SK-N-SH (cell line): ENCODE data around the gene BIN2. TPM values are rescaled to one million over a fixed set of nuclear protein-coding genes. Genes with fewer than 3 reads are reported as not detected.

Experiments used
- CTCF ChIA-PET: fragments of 300-600, 350-600 bp; formaldehyde crosslinking; extraction: SDS; loops from one replicate; lab custom pipeline; 2021; lab: Yijun Ruan, JAX
- POLR2A ChIA-PET: fragments of 350-600 bp; sonication (Branson Sonifier 250); formaldehyde crosslinking; extraction: SDS; loops from one replicate; lab custom pipeline; 2020; ENCODE audit warnings: antibody characterized with exemption, inconsistent platforms; lab: Yijun Ruan, JAX
- DNase-seq: peaks from one replicate; pipeline ENCODE4 v3.0.0; 2012
- H2AFZ ChIP-seq: fragments of 200-600 bp; sonication (generic); 2 replicates; pipeline ENCODE4 v1.8.1; 2016; ENCODE audit warnings: antibody characterized with exemption, mild to moderate bottlenecking, low read depth
- H3F3A ChIP-seq: fragments of 200-600 bp; sonication (generic); replicated peaks from 2 replicates; pipeline ENCODE3; 2016; ENCODE audit warnings: antibody characterized with exemption, mild to moderate bottlenecking; ENCODE audit not compliant: insufficient read depth
- H3K27ac ChIP-seq, 2 experiments: fragments of 200-500 bp in 1 of 2; fragments of 200-600 bp in 1 of 2; sonication (Bioruptor generic) in 1 of 2; sonication (generic), shearing (Covaris generic) in 1 of 2; 2 replicates each; pipeline versions ENCODE4 v1.5.1 to v1.6.1; 2014 to 2016; ENCODE audit warnings: low read depth in 2 of 2, inconsistent platforms in 1 of 2, low read length in 1 of 2, mild to moderate bottlenecking in 1 of 2, mixed read lengths in 1 of 2
- H3K27me3 ChIP-seq: fragments of 200-600 bp; sonication (generic), shearing (Covaris generic); 2 replicates; pipeline ENCODE4 v1.6.1; 2016; ENCODE audit warnings: mixed run types; ENCODE audit not compliant: insufficient read depth
- H3K36me3 ChIP-seq, 2 experiments: fragments of 200-500 bp in 1 of 2; fragments of 200-600 bp in 1 of 2; sonication (Bioruptor generic) in 1 of 2; sonication (generic) in 1 of 2; replicated peaks in 1 of 2; 2 replicates each; pipeline versions ENCODE3 to v1.5.1; 2014 to 2016; ENCODE audit warnings: low read length in 1 of 2, mild to moderate bottlenecking in 1 of 2; ENCODE audit not compliant: insufficient read depth in 2 of 2, control insufficient read depth in 1 of 2
- H3K4me1 ChIP-seq, 2 experiments: fragments of 200-500 bp in 1 of 2; fragments of 200-600 bp in 1 of 2; sonication (Bioruptor generic) in 1 of 2; sonication (generic), shearing (Covaris generic) in 1 of 2; 2 replicates each; pipeline versions ENCODE4 v1.5.1 to v1.6.1; 2014 to 2016; ENCODE audit warnings: low read depth in 1 of 2, low read length in 1 of 2, mixed run types in 1 of 2; ENCODE audit not compliant: insufficient read depth in 2 of 2, control insufficient read depth in 1 of 2
- H3K4me2 ChIP-seq: fragments of 200-600 bp; sonication (generic), shearing (Covaris generic); 2 replicates; pipeline ENCODE4 v1.6.1; 2017; ENCODE audit warnings: mixed run types
- H3K4me3 ChIP-seq, 2 experiments: fragments of 200-500 bp in 1 of 2; fragments of 200-600 bp in 1 of 2; sonication (Bioruptor generic) in 1 of 2; sonication (generic), shearing (Covaris generic) in 1 of 2; 2 replicates each; pipeline versions ENCODE4 v1.5.1 to v1.8.1; 2014 to 2016; ENCODE audit warnings: low read depth in 2 of 2, inconsistent platforms in 1 of 2, low read length in 1 of 2, mild to moderate bottlenecking in 1 of 2, mixed read lengths in 1 of 2, moderate library complexity in 1 of 2
- H3K79me2 ChIP-seq: fragments of 200-600 bp; sonication (generic); 2 replicates; pipeline ENCODE4 v1.8.1; 2017; ENCODE audit warnings: mild to moderate bottlenecking; ENCODE audit not compliant: insufficient read depth
- H3K9ac ChIP-seq: fragments of 200-600 bp; sonication (generic); 2 replicates; pipeline ENCODE4 v1.6.1; 2017; ENCODE audit warnings: mixed run types
- H3K9me2 ChIP-seq: fragments of 200-600 bp; sonication (generic); 2 replicates; pipeline ENCODE4 v1.6.1; 2017; ENCODE audit warnings: mixed run types
- H3K9me3 ChIP-seq: fragments of 200-600 bp; sonication (generic); 2 replicates; pipeline ENCODE4 v1.6.1; 2017; ENCODE audit warnings: mixed run types, mild to moderate bottlenecking, moderate library complexity
- H4K20me1 ChIP-seq: fragments of 200-600 bp; sonication (generic); 2 replicates; pipeline ENCODE4 v1.6.1; 2017; ENCODE audit warnings: mild to moderate bottlenecking, mixed run types; ENCODE audit not compliant: insufficient read depth
- CHD2 ChIP-seq: fragments of 150-350 bp; IDR thresholded peaks from 2 replicates; pipeline ENCODE4 v1.6.1; 2018; ENCODE audit warnings: low read length; ENCODE audit not compliant: partially characterized antibody
- CTCF ChIP-seq: fragments of 200-600 bp; sonication (generic); IDR thresholded peaks from 2 replicates; pipeline ENCODE4 v1.6.1; 2017; ENCODE audit warnings: antibody characterized with exemption, mild to moderate bottlenecking, moderate library complexity
- EZH2phosphoT487 ChIP-seq: fragments of 200-600 bp; sonication (generic); IDR thresholded peaks from 2 replicates; pipeline ENCODE4 v1.6.1; 2017; ENCODE audit warnings: low read depth, mixed run types, mild to moderate bottlenecking, antibody characterized with exemption, moderate library complexity, borderline replicate concordance
- FOXM1 ChIP-seq: IDR thresholded peaks from 2 replicates; pipeline ENCODE4 v1.4.0; 2012; ENCODE audit warnings: low read depth, mild to moderate bottlenecking
- IRF3 ChIP-seq: fragments of 150-350 bp; IDR thresholded peaks from 2 replicates; pipeline ENCODE4 v1.6.1; 2016; ENCODE audit warnings: mild to moderate bottlenecking, low read depth, low read length
- MAX ChIP-seq: IDR thresholded peaks from 2 replicates; pipeline ENCODE4 v1.4.0; 2012; ENCODE audit warnings: low read depth
- MXI1 ChIP-seq: IDR thresholded peaks from 2 replicates; pipeline ENCODE4 v1.6.1; 2012; ENCODE audit warnings: mild to moderate bottlenecking, low read depth, low read length, improper control_type of control experiment
- NFIC ChIP-seq: IDR thresholded peaks from 2 replicates; pipeline ENCODE4 v1.4.0; 2012; ENCODE audit warnings: borderline replicate concordance
- NRF1 ChIP-seq: IDR thresholded peaks from 2 replicates; pipeline ENCODE4 v1.6.1; 2012; ENCODE audit warnings: low read depth, mild to moderate bottlenecking, low read length
- PBX3 ChIP-seq: IDR thresholded peaks from 2 replicates; pipeline ENCODE4; 2012
- POLR2AphosphoS5 ChIP-seq: IDR thresholded peaks from 2 replicates; pipeline ENCODE4 v1.6.1; 2012; ENCODE audit warnings: low read depth, low read length
- REST ChIP-seq: IDR thresholded peaks from 2 replicates; pipeline ENCODE4 v1.6.1; 2012; ENCODE audit warnings: mild to moderate bottlenecking, low read depth, low read length, moderate library complexity
- TAF1 ChIP-seq: IDR thresholded peaks from 2 replicates; pipeline ENCODE4 v1.6.1; 2012; ENCODE audit warnings: low read depth, mild to moderate bottlenecking, low read length, moderate library complexity, borderline replicate concordance
- TCF12 ChIP-seq: IDR thresholded peaks from 2 replicates; pipeline ENCODE4 v1.4.0; 2012
- TEAD4 ChIP-seq: IDR thresholded peaks from 2 replicates; pipeline ENCODE4 v1.4.0; 2012; ENCODE audit warnings: mild to moderate bottlenecking, borderline replicate concordance; ENCODE audit not compliant: insufficient read depth
- WGBS: methylation state at CpG from one replicate; pipeline ENCODE4 v1.1.6; 2017; ENCODE audit warnings: low lambda C conversion rate; 5-methylcytosine and 5-hydroxymethylcytosine counted together
- polyA plus RNA-seq, 3 experiments: library from polyadenylated mRNA; depleted of rRNA; stranded (reverse); fragments of >200 nt; gene quantifications; 2 replicates each; pipeline ENCODE4 v1.2.3, GENCODE V29; 2012

The BIN2 gene
- polyA plus RNA-seq, 1 of the 3 experiments (the other 2 are of a cell fraction): not detected

GRCh38 chr12:51328587-51328986 is 4.6 kb upstream of the BIN2 start:
- no peaks in the 10 kb centered on the region for H3K4me1 ChIP-seq
- H3K27me3 ChIP-seq: no peaks in the 10 kb centered on the region
- TF ChIP-seq TCF12 (no peak), FOXM1 (no peak), CHD2 (no peak), MAX (no peak), NFIC (no peak), NRF1 (no peak), CTCF (no peak)
- no peaks in the 10 kb centered on the region for H3K9me2 ChIP-seq
- WGBS: 94% methylated on average over 4 of the region's 4 CpGs
- no peak overlapping the region for H3K4me2 ChIP-seq
- no peak overlapping the region for H3K27ac ChIP-seq
- H3K36me3 ChIP-seq: no peaks in the 10 kb centered on the region
- no peaks in the 10 kb centered on the region for H3F3A ChIP-seq
- H4K20me1 ChIP-seq: no peaks in the 10 kb centered on the region
- POLR2A ChIA-PET: no interaction called here
- no peak overlapping the region for H2AFZ ChIP-seq
- CTCF ChIA-PET: no interaction called here
- no peak overlapping the region for H3K9ac ChIP-seq
- H3K79me2 ChIP-seq: no peaks in the 10 kb centered on the region
- no peak for DNase-seq
- no peaks in the 10 kb centered on the region for H3K9me3 ChIP-seq
- no peak overlapping the region for H3K4me3 ChIP-seq

GRCh38 chr12:51326698-51327439 is 2.9 kb upstream of the BIN2 start:
- Histone ChIP-seq H3K27ac (peak overlapping the region in 1 of 2 experiments; percentile 25; a peak in 1 of 4 replicates), H3K4me3 (no peak overlapping the region), H3K9ac (no peak overlapping the region), H3K4me1 (no peaks in the 10 kb centered on the region), H3K36me3 (no peaks in the 10 kb centered on the region), H3K27me3 (no peaks in the 10 kb centered on the region), H3F3A (no peaks in the 10 kb centered on the region), H2AFZ (peak overlapping the region; percentile 85), H3K9me3 (no peaks in the 10 kb centered on the region), H3K9me2 (no peaks in the 10 kb centered on the region), H3K79me2 (no peaks in the 10 kb centered on the region), H3K4me2 (no peak overlapping the region), H4K20me1 (no peaks in the 10 kb centered on the region)
- 77% methylated on average over 7 of the region's 7 CpGs for WGBS
- no peak for DNase-seq
- CTCF ChIA-PET: interaction anchor here (0.8 to 1.1 kb wide), 2 partner anchors 14 to 43 kb away, joined by 3 to 4 read pairs; no protein-coding TSS in a partner anchor
- POLR2A ChIA-PET: no interaction called here
- TF ChIP-seq PBX3 (no peak), NRF1 (no peak), REST (no peak), TEAD4 (no peak), NFIC (no peak), POLR2AphosphoS5 (no peak), MXI1 (no peak), EZH2phosphoT487 (no peak), TAF1 (no peak), IRF3 (no peak), CTCF (no peak)
